SK-N-SH treated with all-trans-retinoic acid at 6 μM for 48 hours (cell line): ENCODE data around the gene CHKB.

Experiments
- ATAC-seq: fragments of 200-7000 bp; cut with Tn5 transposase; 3 replicates; pipeline ENCODE4 v1.9.1; 2020; ENCODE audit warnings: mild to moderate bottlenecking, moderate library complexity
- ARNTL ChIP-seq: fragments of 450-650 bp; formaldehyde crosslinking; IDR thresholded peaks from 2 replicates; pipeline ENCODE4 v1.5.0; 2020; ENCODE audit warnings: low read depth, mild to moderate bottlenecking, moderate library complexity, borderline replicate concordance
- BACH2 ChIP-seq: fragments of 250-450 bp; sonication (Bioruptor Pico); IDR thresholded peaks from 2 replicates; pipeline ENCODE4 v1.9.0; 2021; ENCODE audit warnings: mild to moderate bottlenecking, borderline replicate concordance
- CREB5 ChIP-seq: fragments of 250-450 bp; sonication (Bioruptor Pico); IDR thresholded peaks from 2 replicates; pipeline ENCODE4 v1.5.1; 2020; ENCODE audit warnings: low read depth, mild to moderate bottlenecking, moderate library complexity
- ESRRG ChIP-seq: fragments of 250-450 bp; sonication (Bioruptor Pico); IDR thresholded peaks from 2 replicates; pipeline ENCODE4 v1.6.1; 2021; ENCODE audit warnings: mild to moderate bottlenecking
- GLIS3 ChIP-seq: fragments of 250-450 bp; sonication (Bioruptor Pico); IDR thresholded peaks from 2 replicates; pipeline ENCODE4 v1.5.0; 2020; ENCODE audit warnings: mild to moderate bottlenecking, moderate library complexity
- ISL1 ChIP-seq: fragments of 250-450 bp; sonication (Bioruptor Pico); IDR thresholded peaks from 2 replicates; pipeline ENCODE4 v2.1.2; 2022; ENCODE audit warnings: mild to moderate bottlenecking, moderate library complexity
- OSR1 ChIP-seq: fragments of 250-450 bp; sonication (Bioruptor Pico); IDR thresholded peaks from 2 replicates; pipeline ENCODE4 v1.8.0; 2022; ENCODE audit warnings: moderate library complexity, mild to moderate bottlenecking, inconsistent platforms
- PATZ1 ChIP-seq: fragments of 250-450 bp; sonication (Bioruptor Pico); IDR thresholded peaks from 2 replicates; pipeline ENCODE4 v1.8.0; 2020; ENCODE audit warnings: mild to moderate bottlenecking, moderate library complexity, borderline replicate concordance
- POU6F1 ChIP-seq: fragments of 250-450 bp; sonication (Bioruptor Pico); IDR thresholded peaks from 2 replicates; pipeline ENCODE4 v1.8.0; 2021; ENCODE audit warnings: low read depth, mild to moderate bottlenecking, moderate library complexity, borderline replicate concordance
- PPARA ChIP-seq: fragments of 250-450 bp; sonication (Bioruptor Pico); IDR thresholded peaks from 2 replicates; pipeline ENCODE4 v1.5.0; 2020; ENCODE audit warnings: mild to moderate bottlenecking, borderline replicate concordance
- RARB ChIP-seq: fragments of 250-450 bp; sonication (Bioruptor Pico); IDR thresholded peaks from 2 replicates; pipeline ENCODE4 v1.8.0; 2021; ENCODE audit warnings: mild to moderate bottlenecking, moderate library complexity
- TCF4 ChIP-seq: fragments of 250-450 bp; sonication (Bioruptor Pico); IDR thresholded peaks from 2 replicates; pipeline ENCODE4 v1.8.0; 2021; ENCODE audit warnings: mild to moderate bottlenecking, moderate library complexity, borderline replicate concordance
- TOX ChIP-seq: fragments of 250-450 bp; sonication (Bioruptor Pico); IDR thresholded peaks from 2 replicates; pipeline ENCODE4 v1.8.0; 2021; ENCODE audit warnings: mild to moderate bottlenecking, moderate library complexity, borderline replicate concordance
- ZC3H10 ChIP-seq: fragments of 250-450 bp; sonication (Bioruptor Pico); IDR thresholded peaks from 2 replicates; pipeline ENCODE4 v1.5.1; 2021; ENCODE audit warnings: mild to moderate bottlenecking, moderate library complexity
- ZFP3 ChIP-seq: fragments of 250-450 bp; sonication (Bioruptor Pico); IDR thresholded peaks from 2 replicates; pipeline ENCODE4 v1.5.0; 2020; ENCODE audit warnings: mild to moderate bottlenecking, moderate library complexity
- ZFP30 ChIP-seq: fragments of 450-650 bp; formaldehyde crosslinking; IDR thresholded peaks from 2 replicates; pipeline ENCODE4 v1.5.0; 2022; ENCODE audit warnings: mild to moderate bottlenecking, moderate library complexity
- ZNF565 ChIP-seq: fragments of 450-650 bp; formaldehyde crosslinking; conservative IDR thresholded peaks from 2 replicates; pipeline ENCODE4 v1.5.0; 2020; ENCODE audit warnings: low read depth, mild to moderate bottlenecking, moderate library complexity
- ZNF70 ChIP-seq: fragments of 450-650 bp; formaldehyde crosslinking; IDR thresholded peaks from 2 replicates; pipeline ENCODE4 v1.5.0; 2020; ENCODE audit warnings: mild to moderate bottlenecking, moderate library complexity
- ZNF8 ChIP-seq: fragments of 450-650 bp; formaldehyde crosslinking; IDR thresholded peaks from 2 replicates; pipeline ENCODE4 v1.5.0; 2020; ENCODE audit warnings: mild to moderate bottlenecking, moderate library complexity
- TF ChIP-seq, protein P1 (sequence below): fragments of 250-450 bp; sonication (Bioruptor Pico); IDR thresholded peaks from 2 replicates; pipeline ENCODE4 v1.5.0; 2020; ENCODE audit warnings: mild to moderate bottlenecking, moderate library complexity

CHKB gene

GRCh38 chr22:50584106-50585096, 1.8 kb upstream of the CHKB start:
- TF ChIP-seq ZNF565 (CRISPR knock-in tag) (no peak), POU6F1 (CRISPR knock-in tag) (no peak), TCF4 (no peak), RARB (CRISPR knock-in tag) (no peak), BACH2 (no peak), ISL1 (no peak), PPARA (CRISPR knock-in tag) (no peak), CREB5 (no peak), ZFP3 (no peak)
- ATAC-seq, result no peak

DNA sequence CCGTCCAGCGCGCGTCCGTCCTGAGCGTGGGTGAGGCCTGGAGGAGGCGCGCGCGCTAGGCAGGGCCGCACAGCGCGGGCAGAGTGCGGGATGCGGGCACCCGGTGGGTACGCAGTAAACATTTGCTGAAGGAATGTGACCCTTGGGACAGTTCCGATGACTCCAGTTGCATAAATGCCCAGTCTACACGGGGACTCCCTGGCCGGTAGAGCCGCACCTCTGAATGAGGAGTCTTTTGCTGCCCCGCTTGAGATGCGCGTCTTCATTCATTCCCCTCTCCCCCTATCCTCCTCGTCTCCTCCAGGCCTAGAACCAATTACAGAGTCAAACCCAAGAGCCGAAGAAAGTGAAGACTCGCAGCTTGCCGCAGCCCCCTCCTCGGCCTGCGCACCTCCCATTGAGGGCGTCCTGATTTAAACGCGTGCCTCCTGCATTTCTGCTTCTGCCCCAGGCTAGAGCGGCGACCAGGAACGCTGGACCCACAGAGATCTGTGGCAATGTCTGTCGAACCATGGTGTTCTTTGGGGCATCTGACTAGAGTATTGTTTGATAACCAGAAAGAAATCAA, 729 bp upstream of the CHKB start:
- TF ChIP-seq ZNF70, result no peak
- ATAC-seq, result peak; percentile 53

- peak; percentile 16; the same call in 2 of the 3 replicates for ATAC-seq
- TF ChIP-seq TOX (CRISPR knock-in tag), result no peak
- no peak for TF ChIP-seq ARNTL (CRISPR knock-in tag)
- no peak for TF ChIP-seq CREB5
- no peak for TF ChIP-seq OSR1 (CRISPR knock-in tag)
- TF ChIP-seq TCF4, result no peak
- no peak for TF ChIP-seq GLIS3 (CRISPR knock-in tag)
- TF ChIP-seq, protein P1, sequence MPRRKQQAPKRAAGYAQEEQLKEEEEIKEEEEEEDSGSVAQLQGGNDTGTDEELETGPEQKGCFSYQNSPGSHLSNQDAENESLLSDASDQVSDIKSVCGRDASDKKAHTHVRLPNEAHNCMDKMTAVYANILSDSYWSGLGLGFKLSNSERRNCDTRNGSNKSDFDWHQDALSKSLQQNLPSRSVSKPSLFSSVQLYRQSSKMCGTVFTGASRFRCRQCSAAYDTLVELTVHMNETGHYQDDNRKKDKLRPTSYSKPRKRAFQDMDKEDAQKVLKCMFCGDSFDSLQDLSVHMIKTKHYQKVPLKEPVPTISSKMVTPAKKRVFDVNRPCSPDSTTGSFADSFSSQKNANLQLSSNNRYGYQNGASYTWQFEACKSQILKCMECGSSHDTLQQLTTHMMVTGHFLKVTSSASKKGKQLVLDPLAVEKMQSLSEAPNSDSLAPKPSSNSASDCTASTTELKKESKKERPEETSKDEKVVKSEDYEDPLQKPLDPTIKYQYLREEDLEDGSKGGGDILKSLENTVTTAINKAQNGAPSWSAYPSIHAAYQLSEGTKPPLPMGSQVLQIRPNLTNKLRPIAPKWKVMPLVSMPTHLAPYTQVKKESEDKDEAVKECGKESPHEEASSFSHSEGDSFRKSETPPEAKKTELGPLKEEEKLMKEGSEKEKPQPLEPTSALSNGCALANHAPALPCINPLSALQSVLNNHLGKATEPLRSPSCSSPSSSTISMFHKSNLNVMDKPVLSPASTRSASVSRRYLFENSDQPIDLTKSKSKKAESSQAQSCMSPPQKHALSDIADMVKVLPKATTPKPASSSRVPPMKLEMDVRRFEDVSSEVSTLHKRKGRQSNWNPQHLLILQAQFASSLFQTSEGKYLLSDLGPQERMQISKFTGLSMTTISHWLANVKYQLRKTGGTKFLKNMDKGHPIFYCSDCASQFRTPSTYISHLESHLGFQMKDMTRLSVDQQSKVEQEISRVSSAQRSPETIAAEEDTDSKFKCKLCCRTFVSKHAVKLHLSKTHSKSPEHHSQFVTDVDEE (CRISPR knock-in tag), result no peak
- TF ChIP-seq ZNF70, result no peak
- no peak for TF ChIP-seq POU6F1 (CRISPR knock-in tag)
- TF ChIP-seq ESRRG (CRISPR knock-in tag), result no peak
- TF ChIP-seq PATZ1 (CRISPR knock-in tag), result no peak
- no peak for TF ChIP-seq ZC3H10 (CRISPR knock-in tag)
- no peak for TF ChIP-seq ZFP30 (CRISPR knock-in tag)
- no peak for TF ChIP-seq ZNF8 (CRISPR knock-in tag)
- no peak for TF ChIP-seq ISL1
Measured at GRCh38 chr22:50581950-50582492, 628 bp downstream of the CHKB start.
